ENCODE measurements around the gene CRB3. TPM values are rescaled to one million over a fixed set of nuclear protein-coding genes. Genes with fewer than 3 reads are reported as not detected.
A peak's percentile ranks its signal among the peaks of the same experiment; 100 is the strongest.

Gene CRB3
- total and polyA plus RNA-seq, 2 of the 13 experiments (the other 11 are each of a cell fraction or from before 2014, with no cell fraction given): 10.6 to 25.6 TPM

DNA sequence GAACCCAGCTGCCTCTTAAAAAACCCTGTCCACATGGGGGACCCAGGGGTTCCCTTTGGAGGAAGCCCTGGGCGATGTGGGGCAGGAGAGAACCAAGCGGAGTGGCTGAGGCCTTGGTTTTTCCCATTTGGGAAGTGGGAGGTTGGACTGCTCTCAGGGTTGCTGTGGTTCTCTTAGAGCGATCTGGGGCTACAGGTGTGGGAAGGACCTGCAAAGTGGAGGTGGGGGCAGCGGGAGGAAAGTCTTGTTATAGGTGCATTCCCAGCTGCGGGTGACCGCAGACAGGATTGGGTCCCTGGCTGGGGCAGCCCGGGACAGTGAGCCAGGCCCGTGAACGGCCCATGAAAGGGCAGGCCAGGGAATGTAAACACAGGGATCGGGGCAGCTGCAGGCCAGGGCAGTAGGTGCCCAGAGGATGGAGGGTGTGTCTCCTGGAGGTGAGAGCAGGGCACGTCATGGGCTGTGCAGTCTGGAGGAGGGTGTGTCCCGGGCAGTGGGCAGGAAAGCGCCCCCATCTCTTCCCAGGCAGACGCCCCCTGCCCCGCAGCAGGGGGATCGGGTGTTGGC lies 5.3 kb upstream of the CRB3 start (continued):
- no peak for TF ChIP-seq TRAFD1 (CRISPR knock-in tag; IDR thresholded peaks at IDR 0.05; ENCODE audit: borderline replicate concordance)
- no peak for TF ChIP-seq DMAP1 (CRISPR knock-in tag; IDR thresholded peaks at IDR 0.05)
- TF ChIP-seq KDM6A (CRISPR knock-in tag; IDR thresholded peaks at IDR 0.05; ENCODE audit: low read depth): no peak
- no peak for TF ChIP-seq ZNF501 (CRISPR knock-in tag; IDR thresholded peaks at IDR 0.05)
- TF ChIP-seq ZNF430 (CRISPR knock-in tag; IDR thresholded peaks at IDR 0.05): no peak
- no peak for TF ChIP-seq FOXA1 (IDR thresholded peaks at IDR 0.05)
- TF ChIP-seq FOXA1 (CRISPR knock-in tag; IDR thresholded peaks at IDR 0.05): peak; percentile 88
- no peak for TF ChIP-seq PLRG1 (conservative IDR thresholded peaks at IDR 0.05)
- TF ChIP-seq ZNF33A (CRISPR knock-in tag; IDR thresholded peaks at IDR 0.05; ENCODE audit: borderline replicate concordance): no peak
- TF ChIP-seq FOXO1 (CRISPR knock-in tag; IDR thresholded peaks at IDR 0.05): 0 out of 2 replicates have a peak, but pooled peaks have one; percentile 13
- TF ChIP-seq ARNT (IDR thresholded peaks at IDR 0.05): no peak
- no peak for TF ChIP-seq AKAP8 (CRISPR knock-in tag; IDR thresholded peaks at IDR 0.05)
- 0 out of 2 replicates have a peak, but pooled peaks have one; percentile 39 for TF ChIP-seq ZFP91 (CRISPR knock-in tag; IDR thresholded peaks at IDR 0.05; ENCODE audit: borderline replicate concordance)
- TF ChIP-seq ADNP (CRISPR knock-in tag; IDR thresholded peaks at IDR 0.05): peak; percentile 71; the same call in 1 of the 2 replicates
- no peak for TF ChIP-seq ZNF10 (CRISPR knock-in tag; IDR thresholded peaks at IDR 0.05; ENCODE audit: borderline replicate concordance, low read depth)
- TF ChIP-seq ZNF253 (CRISPR knock-in tag; IDR thresholded peaks at IDR 0.05; ENCODE audit: borderline replicate concordance): 0 out of 2 replicates have a peak, but pooled peaks have one; percentile 53
- no peak for TF ChIP-seq ZNF788 (CRISPR knock-in tag; IDR thresholded peaks at IDR 0.05; ENCODE audit: borderline replicate concordance)
- no peak for TF ChIP-seq CENPT (CRISPR knock-in tag; IDR thresholded peaks at IDR 0.05; ENCODE audit: low read depth)
- TF ChIP-seq, protein P1, sequence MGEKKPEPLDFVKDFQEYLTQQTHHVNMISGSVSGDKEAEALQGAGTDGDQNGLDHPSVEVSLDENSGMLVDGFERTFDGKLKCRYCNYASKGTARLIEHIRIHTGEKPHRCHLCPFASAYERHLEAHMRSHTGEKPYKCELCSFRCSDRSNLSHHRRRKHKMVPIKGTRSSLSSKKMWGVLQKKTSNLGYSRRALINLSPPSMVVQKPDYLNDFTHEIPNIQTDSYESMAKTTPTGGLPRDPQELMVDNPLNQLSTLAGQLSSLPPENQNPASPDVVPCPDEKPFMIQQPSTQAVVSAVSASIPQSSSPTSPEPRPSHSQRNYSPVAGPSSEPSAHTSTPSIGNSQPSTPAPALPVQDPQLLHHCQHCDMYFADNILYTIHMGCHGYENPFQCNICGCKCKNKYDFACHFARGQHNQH (CRISPR knock-in tag; IDR thresholded peaks at IDR 0.05): no peak
- TF ChIP-seq ATM (IDR thresholded peaks at IDR 0.05; ENCODE audit: borderline replicate concordance): no peak
- no peak for TF ChIP-seq ELF3 (CRISPR knock-in tag; IDR thresholded peaks at IDR 0.05)
- no peak for TF ChIP-seq LCORL (IDR thresholded peaks at IDR 0.05)
- 0 out of 2 replicates have a peak, but pooled peaks have one; percentile 47 for TF ChIP-seq LCORL (CRISPR knock-in tag; IDR thresholded peaks at IDR 0.05)
- TF ChIP-seq RXRA (CRISPR knock-in tag; IDR thresholded peaks at IDR 0.05): 0 out of 2 replicates have a peak, but pooled peaks have one; percentile 36
- no peak for TF ChIP-seq ZNF235 (CRISPR knock-in tag; IDR thresholded peaks at IDR 0.05; ENCODE audit: borderline replicate concordance)

Measured in HepG2 (cell line).